Medulla oblongata (tissue), 1 donor: ENCODE results near the gene ZPBP.
"Not testable (repeated sequence)": the region's sequence is repeated elsewhere in the genome, so short reads cannot be mapped to it uniquely, and the experiment has no call there.

Source experiments
- DNase-seq: peaks from one replicate; pipeline ENCODE4 v3.0.0-alpha.2; 2015; ENCODE audit errors: extremely low spot score

Gene ZPBP

GRCh38 chr7:50041165-50041564, 51.9 kb downstream of the ZPBP start:
- DNase-seq: not testable (repeated sequence)

- no peak for DNase-seq
Measured at GRCh38 chr7:50037086-50037485, 56.0 kb downstream of the ZPBP start.

- DNase-seq: no peak
Measured at GRCh38 chr7:50022991-50023390, 70.1 kb downstream of the ZPBP start.

DNA sequence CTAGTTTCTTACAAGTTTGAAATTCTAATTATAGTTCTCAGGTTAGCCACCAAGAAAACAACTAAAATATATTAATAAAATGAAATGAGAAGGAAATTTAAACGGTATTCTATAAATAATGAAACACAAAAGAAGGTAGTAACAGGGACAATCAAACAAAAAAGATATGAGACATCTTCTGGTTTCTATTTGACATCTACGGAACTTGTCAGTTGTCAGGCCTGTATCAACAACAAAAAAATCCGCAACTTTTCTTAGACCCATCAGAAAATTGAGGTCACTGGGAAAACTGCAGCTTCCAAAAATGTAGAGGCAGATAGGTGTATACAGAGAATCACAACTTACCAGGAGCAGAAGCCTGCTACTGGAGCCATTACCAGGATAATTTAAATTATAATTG, 70.6 kb downstream of the ZPBP start:
- DNase-seq: no peak

DNA sequence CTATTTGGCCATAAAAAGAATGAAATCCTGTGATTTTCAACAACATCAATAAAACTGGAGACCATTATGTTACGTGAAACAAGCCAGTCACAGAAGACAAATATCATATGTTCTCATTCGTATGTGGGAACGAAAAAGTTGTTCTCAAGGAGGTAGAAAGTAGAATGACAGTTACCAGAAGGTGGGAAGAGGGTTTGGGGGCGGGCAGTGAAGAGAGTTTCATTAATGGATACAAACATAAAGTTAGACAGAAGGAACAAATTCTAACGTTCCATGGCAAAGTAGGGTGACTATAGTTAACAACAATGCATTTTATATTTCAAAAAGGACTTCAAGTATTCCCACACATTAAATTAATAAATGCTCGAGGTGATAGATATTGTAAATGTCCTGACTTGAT, 97.4 kb downstream of the ZPBP start:
- DNase-seq: no peak

DNA sequence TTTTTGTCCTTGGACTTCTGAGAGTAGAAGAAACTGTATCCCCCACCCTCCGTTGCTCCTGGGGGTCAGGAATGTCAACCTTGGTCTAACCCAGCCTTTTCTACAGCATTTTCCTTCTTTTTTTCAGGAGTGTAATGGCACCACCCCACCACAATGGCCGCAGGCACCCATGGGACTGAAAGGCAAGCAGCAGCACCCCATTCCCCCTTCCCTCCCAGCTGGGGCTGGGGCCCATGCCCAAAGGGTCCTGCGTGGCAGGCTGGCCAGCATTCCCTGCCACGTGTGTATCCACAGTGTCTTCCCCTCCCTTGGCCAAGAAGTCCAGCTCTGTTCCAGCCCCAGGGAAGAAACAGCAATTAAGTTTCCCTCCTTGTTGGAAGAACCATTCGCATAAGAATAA, 106.9 kb downstream of the ZPBP start:
- DNase-seq: no peak

GRCh38 chr7:49980465-49980864, 112.6 kb downstream of the ZPBP start:
- DNase-seq: no peak

DNA sequence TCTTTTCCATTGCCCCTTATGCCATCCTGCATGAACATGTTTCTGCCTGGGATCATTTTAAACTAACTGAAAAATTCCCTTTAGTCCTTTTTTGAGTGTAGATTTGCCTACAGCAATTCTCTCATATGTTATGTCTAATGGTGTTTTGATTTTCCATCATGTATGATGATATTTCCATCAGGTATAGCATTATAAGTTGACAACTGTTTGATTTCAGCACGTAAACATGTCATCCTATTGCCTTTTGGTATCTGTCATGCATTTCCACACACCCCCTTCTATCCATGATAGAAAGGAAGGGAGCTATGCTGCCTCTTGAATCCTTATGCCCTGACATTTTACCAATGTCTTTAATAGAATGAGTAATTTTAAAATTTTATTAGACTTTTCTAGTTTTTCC, 116.8 kb downstream of the ZPBP start:
- no peak for DNase-seq

GRCh38 chr7:49974035-49974434, 119.0 kb downstream of the ZPBP start:
- no peak for DNase-seq

DNA sequence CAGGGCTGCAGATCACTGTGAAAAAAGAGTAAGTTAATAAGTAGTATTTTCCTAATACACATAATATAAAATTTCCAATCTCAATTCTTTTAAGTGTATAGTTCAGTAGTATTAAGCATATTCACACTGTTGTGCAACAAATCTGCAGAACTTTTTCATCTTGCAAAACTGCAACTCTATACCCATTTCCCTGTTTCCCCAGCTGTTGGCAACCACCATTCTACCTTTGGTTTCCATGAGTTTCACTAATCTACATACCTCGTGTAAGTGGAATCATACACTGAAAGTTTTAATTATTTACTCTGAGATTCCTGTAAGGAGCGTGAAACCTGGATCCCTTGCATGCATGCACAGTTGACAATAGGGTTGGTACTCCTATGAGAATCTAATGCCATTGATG, 155.4 kb downstream of the ZPBP start:
- no peak for DNase-seq

GRCh38 chr7:49931627-49932026, 161.4 kb downstream of the ZPBP start:
- no peak for DNase-seq

- no peak for DNase-seq
Measured at GRCh38 chr7:49928787-49929186, 164.3 kb downstream of the ZPBP start.

DNA sequence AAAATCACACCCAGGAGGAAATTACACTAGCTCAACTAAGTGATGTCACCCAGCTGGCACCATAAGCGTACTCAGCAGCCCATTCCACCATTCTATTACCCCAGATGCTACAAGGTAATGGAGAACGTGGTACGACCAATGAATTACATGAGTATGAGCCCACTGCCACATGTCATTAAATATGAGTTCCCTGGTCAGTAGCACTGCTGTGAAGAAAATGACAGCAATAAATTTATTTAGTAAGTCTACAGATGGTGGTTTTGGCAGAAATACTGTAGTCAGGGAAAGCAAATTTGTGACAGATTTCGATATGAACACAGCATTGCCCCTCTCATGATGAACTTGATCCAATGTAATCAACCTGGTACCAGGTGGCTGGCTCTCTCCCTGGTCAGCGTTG, 165.4 kb downstream of the ZPBP start:
- DNase-seq: no peak

- no peak for DNase-seq
Measured at GRCh38 chr7:49926720-49927119, 166.3 kb downstream of the ZPBP start.

- no peak for DNase-seq
Measured at GRCh38 chr7:49911909-49912308, 181.1 kb downstream of the ZPBP start.

DNA sequence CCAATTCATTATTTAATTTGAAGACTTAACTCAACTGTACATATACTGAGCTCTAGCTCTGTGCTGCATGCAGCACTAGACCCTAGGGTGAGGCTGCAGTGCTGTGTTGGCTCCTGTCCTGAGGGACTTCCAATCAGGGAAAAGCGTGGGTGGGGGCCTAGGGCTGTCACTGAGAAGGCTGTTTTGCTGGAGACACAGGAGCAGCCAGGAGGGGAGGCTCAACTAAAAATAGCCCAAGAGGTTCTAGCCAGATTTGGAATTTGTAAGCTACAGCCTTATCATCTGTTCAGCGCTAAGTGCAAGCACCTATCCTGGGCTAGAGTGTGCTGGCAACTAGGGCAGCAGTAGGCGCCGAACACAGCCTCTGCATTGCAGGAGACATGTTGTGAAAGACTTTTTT, 198.5 kb downstream of the ZPBP start:
- no peak for DNase-seq

DNA sequence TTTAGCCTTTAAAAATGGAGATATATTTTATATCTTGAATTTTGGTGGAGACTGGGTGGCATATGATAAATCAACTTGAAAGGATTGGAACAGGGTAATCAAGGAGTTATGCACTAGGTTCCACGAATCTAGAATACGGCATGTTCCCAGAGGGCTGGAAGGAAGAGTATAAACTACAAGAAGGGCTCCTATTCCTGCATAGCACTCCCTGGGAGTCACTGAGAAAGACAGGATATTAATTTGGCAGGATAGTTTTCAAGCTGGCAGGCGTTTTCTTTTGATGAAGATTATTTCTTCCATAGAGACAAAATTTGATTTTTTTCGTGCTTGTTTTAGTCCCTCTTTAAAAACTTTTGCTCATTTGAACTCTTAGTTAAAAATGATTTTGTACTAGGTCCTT, 199.9 kb downstream of the ZPBP start:
- DNase-seq: no peak

GRCh38 chr7:49892481-49892880, 200.6 kb downstream of the ZPBP start:
- DNase-seq: no peak
